ENCODE results near the gene TMEM132D.

The TMEM132D gene

GRCh38 chr12:129862561-129863175, 41.2 kb downstream of the TMEM132D start:
- Histone ChIP-seq H3K27me3 (replicated peaks; ENCODE audit: control insufficient read depth, insufficient read depth, low read length) (no peaks in the 10 kb centered on the region), H3K4me3 (replicated peaks; ENCODE audit: low read depth, low read length) (no peak overlapping the region), H3K36me3 (ENCODE audit: control insufficient read depth, insufficient read depth, low read length) (no peaks in the 10 kb centered on the region)
- TF ChIP-seq, protein P1, sequence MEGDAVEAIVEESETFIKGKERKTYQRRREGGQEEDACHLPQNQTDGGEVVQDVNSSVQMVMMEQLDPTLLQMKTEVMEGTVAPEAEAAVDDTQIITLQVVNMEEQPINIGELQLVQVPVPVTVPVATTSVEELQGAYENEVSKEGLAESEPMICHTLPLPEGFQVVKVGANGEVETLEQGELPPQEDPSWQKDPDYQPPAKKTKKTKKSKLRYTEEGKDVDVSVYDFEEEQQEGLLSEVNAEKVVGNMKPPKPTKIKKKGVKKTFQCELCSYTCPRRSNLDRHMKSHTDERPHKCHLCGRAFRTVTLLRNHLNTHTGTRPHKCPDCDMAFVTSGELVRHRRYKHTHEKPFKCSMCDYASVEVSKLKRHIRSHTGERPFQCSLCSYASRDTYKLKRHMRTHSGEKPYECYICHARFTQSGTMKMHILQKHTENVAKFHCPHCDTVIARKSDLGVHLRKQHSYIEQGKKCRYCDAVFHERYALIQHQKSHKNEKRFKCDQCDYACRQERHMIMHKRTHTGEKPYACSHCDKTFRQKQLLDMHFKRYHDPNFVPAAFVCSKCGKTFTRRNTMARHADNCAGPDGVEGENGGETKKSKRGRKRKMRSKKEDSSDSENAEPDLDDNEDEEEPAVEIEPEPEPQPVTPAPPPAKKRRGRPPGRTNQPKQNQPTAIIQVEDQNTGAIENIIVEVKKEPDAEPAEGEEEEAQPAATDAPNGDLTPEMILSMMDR (IDR thresholded peaks at IDR 0.05; ENCODE audit: insufficient read depth, low read length, poor library complexity, severe bottlenecking) = no peak
- DNase-seq (ENCODE audit: extremely low read depth, insufficient read length) = no peak

DNA sequence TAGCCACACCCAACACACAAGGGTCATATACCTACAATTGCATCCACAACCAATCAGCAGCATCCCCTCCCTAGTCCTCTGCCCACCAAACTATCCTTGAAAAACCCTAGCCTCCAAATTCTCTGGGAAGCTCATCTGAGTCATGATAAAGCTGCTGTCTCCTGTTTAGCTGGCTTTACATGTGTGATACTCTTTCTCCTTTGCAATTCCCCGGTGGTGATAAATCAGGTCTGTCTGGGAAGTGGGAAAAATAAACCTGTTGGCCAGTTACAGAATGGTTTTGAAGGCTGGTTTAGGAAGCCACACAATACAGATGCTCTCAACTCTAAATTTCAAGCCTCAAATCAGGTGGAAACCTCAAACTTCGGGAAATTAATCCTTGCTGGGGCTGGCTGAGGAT, 41.9 kb downstream of the TMEM132D start:
- TF ChIP-seq, protein P1 (IDR thresholded peaks at IDR 0.05; ENCODE audit: insufficient read depth, low read length, poor library complexity, severe bottlenecking) = no peak

DNA sequence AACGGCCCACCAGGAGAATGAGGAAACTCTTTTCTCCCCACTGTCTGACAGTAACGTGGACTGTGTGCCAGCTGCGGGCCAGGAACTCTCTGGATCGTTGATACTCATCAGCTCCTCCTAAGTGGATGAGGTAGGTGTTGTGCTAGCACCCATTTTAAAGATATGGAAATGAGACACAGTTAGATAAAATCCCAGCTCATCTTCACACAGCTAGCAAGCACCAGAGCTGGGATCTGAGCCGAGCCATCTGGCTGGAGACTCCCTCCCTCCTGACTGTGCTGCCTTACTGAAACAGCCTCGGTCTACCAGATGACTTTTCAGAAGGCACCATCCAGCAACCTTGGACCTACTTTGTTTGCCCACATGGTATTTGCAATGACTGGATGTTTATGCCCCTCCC, 49.2 kb downstream of the TMEM132D start:
- Histone ChIP-seq H3K36me3 (ENCODE audit: control insufficient read depth, insufficient read depth, low read length) (no peaks in the 10 kb centered on the region), H3K27me3 (replicated peaks; ENCODE audit: control insufficient read depth, insufficient read depth, low read length) (no peaks in the 10 kb centered on the region), H3K4me3 (replicated peaks; ENCODE audit: low read depth, low read length) (no peak overlapping the region)
- TF ChIP-seq, protein P1 (IDR thresholded peaks at IDR 0.05; ENCODE audit: insufficient read depth, low read length, poor library complexity, severe bottlenecking) = no peak
- no peak for DNase-seq (ENCODE audit: extremely low read depth, insufficient read length)

More for the DNA sequence above, 41.9 kb downstream of the TMEM132D start:
- H3K36me3 ChIP-seq (ENCODE audit: control insufficient read depth, insufficient read depth, low read length) = no peaks in the 10 kb centered on the region
- no peak overlapping the region for H3K4me3 ChIP-seq (replicated peaks; ENCODE audit: low read depth, low read length)
- no peaks in the 10 kb centered on the region for H3K27me3 ChIP-seq (replicated peaks; ENCODE audit: control insufficient read depth, insufficient read depth, low read length)
- no peak for DNase-seq (ENCODE audit: extremely low read depth, insufficient read length)

GRCh38 chr12:129851296-129851695, 52.5 kb downstream of the TMEM132D start:
- DNase-seq (ENCODE audit: extremely low read depth, insufficient read length) = no peak
- TF ChIP-seq, protein P1 (IDR thresholded peaks at IDR 0.05; ENCODE audit: insufficient read depth, low read length, poor library complexity, severe bottlenecking) = no peak
- Histone ChIP-seq H3K36me3 (ENCODE audit: control insufficient read depth, insufficient read depth, low read length) (no peaks in the 10 kb centered on the region), H3K4me3 (replicated peaks; ENCODE audit: low read depth, low read length) (no peak overlapping the region), H3K27me3 (replicated peaks; ENCODE audit: control insufficient read depth, insufficient read depth, low read length) (no peaks in the 10 kb centered on the region)

DNA sequence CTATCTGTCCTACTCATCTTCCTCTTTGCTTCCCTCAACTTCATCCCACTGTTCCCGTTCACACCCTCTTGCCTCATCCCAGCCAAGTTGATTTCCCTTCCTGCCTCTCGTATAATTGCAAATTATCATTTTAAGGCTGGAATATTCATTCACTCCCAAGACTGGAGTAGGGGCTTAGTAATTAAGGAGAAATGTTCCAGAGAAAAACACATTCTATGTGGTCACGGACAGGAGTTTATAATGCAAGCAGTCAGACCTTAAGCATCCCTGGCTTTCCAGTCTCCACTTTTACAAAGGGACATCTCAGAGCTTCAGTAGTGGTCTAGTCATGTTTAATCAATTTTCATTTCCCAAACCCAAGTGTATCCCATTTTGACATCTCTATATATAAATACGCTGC, 54.9 kb downstream of the TMEM132D start:
- H3K36me3 ChIP-seq (ENCODE audit: control insufficient read depth, insufficient read depth, low read length) = no peaks in the 10 kb centered on the region
- no peak overlapping the region for H3K4me3 ChIP-seq (replicated peaks; ENCODE audit: low read depth, low read length)
- no peaks in the 10 kb centered on the region for H3K27me3 ChIP-seq (replicated peaks; ENCODE audit: control insufficient read depth, insufficient read depth, low read length)
- TF ChIP-seq, protein P1 (IDR thresholded peaks at IDR 0.05; ENCODE audit: insufficient read depth, low read length, poor library complexity, severe bottlenecking) = no peak
- no peak for DNase-seq (ENCODE audit: extremely low read depth, insufficient read length)

- H3K27me3 ChIP-seq (replicated peaks; ENCODE audit: control insufficient read depth, insufficient read depth, low read length) = no peaks in the 10 kb centered on the region
- H3K36me3 ChIP-seq (ENCODE audit: control insufficient read depth, insufficient read depth, low read length) = no peaks in the 10 kb centered on the region
- no peak overlapping the region for H3K4me3 ChIP-seq (replicated peaks; ENCODE audit: low read depth, low read length)
- no peak for DNase-seq (ENCODE audit: extremely low read depth, insufficient read length)
- TF ChIP-seq, protein P1 (IDR thresholded peaks at IDR 0.05; ENCODE audit: insufficient read depth, low read length, poor library complexity, severe bottlenecking) = no peak
These were observed 56.8 kb downstream of the TMEM132D start for GRCh38 chr12:129847063-129847462.

Data from GM06990 (cell line).